ENCODE data around the gene PHLPP1. TPM values are rescaled to one million over a fixed set of nuclear protein-coding genes. Genes with fewer than 3 reads are reported as not detected.

PHLPP1 gene
- total and polyA plus RNA-seq, 2 donors from 2014 or later, result 2.9 to 13.0 TPM

DNA sequence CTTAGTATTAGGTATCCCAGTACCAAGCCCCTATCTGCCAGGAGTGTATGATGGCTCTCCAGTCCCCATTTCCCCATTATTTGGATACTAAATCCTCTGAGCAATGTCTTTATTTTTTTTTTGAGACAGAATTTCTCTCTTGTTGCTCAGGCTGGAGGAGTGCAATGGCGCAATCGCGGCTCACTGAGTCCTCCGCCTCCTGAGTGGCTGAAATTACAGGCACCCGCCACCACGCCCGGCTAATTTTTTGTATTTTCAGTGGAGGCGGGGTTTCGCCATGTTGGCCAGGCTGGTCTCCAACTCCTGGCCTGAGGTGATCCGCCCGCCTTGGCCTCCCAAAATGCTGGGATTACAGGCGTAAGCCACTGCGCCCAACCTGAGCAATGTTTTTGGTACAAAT lies 3.6 kb upstream of the PHLPP1 start:
- H3K4me3 ChIP-seq (ENCODE audit: low read length in 3 of 3), result no peak overlapping the region
- no peaks in the 10 kb centered on the region for H3K36me3 ChIP-seq (ENCODE audit: control insufficient read depth in 2 of 3, insufficient read depth in 3 of 3, low read length in 3 of 3)
- DNase-seq (no peak), FAIRE-seq (no peak)
- no peaks in the 10 kb centered on the region for H3K9me3 ChIP-seq (ENCODE audit: control insufficient read depth in 2 of 3, insufficient read depth in 1 of 3, low read length in 3 of 3)
- no peak overlapping the region for H3K9ac ChIP-seq (ENCODE audit: low read length in 3 of 3)
- peaks cover 0 to 4% (median 0%) of the 10 kb centered on the region in 3 donors for H3K4me1 ChIP-seq (ENCODE audit: control insufficient read depth in 2 of 3, insufficient read depth in 2 of 3, low read depth in 1 of 3, low read length in 3 of 3)
- no peaks in the 10 kb centered on the region for H3K27me3 ChIP-seq (ENCODE audit: control insufficient read depth, insufficient read depth, low read length)
- TF ChIP-seq, protein P1, sequence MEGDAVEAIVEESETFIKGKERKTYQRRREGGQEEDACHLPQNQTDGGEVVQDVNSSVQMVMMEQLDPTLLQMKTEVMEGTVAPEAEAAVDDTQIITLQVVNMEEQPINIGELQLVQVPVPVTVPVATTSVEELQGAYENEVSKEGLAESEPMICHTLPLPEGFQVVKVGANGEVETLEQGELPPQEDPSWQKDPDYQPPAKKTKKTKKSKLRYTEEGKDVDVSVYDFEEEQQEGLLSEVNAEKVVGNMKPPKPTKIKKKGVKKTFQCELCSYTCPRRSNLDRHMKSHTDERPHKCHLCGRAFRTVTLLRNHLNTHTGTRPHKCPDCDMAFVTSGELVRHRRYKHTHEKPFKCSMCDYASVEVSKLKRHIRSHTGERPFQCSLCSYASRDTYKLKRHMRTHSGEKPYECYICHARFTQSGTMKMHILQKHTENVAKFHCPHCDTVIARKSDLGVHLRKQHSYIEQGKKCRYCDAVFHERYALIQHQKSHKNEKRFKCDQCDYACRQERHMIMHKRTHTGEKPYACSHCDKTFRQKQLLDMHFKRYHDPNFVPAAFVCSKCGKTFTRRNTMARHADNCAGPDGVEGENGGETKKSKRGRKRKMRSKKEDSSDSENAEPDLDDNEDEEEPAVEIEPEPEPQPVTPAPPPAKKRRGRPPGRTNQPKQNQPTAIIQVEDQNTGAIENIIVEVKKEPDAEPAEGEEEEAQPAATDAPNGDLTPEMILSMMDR (IDR thresholded peaks at IDR 0.05; ENCODE audit: borderline replicate concordance, extremely low read depth, insufficient read depth), result no peak
- no peak overlapping the region for H3K27ac ChIP-seq (ENCODE audit: low read depth in 2 of 2, low read length in 2 of 2)
- intact Hi-C loops (cut with DNase I), result loop anchor here (10.0 kb wide), 1 partner anchor 263 kb away; no protein-coding TSS in a partner anchor

DNA sequence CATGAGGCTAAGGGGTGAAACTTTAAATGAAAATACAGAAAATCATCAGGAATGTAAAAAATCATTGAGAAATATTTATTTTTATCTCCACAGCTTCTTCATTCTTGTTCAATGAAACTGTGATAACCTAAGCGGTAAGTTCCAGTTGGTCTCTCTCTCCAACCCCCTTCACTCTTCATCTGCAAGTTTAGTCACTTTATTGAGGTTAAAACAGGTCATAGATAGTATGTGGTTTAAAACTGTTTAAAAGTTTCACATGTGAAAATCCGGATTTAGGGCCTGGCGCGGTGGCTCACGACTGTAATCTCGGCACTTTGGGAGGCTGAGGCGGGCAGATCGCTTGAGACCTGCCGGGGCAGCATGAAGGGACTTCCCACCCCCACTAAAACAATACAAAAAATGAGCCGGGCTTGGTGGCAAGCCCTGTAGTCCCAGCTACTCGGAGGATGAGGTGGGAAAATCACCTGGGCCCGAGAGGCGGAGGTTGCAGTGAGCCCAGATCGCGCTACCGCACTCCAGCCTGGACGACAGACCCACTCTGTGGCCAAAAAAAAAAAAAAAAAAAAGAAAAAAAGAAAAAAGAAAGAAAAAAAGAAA lies 1.6 kb upstream of the PHLPP1 start:
- Histone ChIP-seq H3K9me3 (ENCODE audit: control insufficient read depth in 2 of 3, insufficient read depth in 1 of 3, low read length in 3 of 3) (no peaks in the 10 kb centered on the region), H3K27ac (ENCODE audit: low read depth in 2 of 2, low read length in 2 of 2) (no peak overlapping the region)

DNA sequence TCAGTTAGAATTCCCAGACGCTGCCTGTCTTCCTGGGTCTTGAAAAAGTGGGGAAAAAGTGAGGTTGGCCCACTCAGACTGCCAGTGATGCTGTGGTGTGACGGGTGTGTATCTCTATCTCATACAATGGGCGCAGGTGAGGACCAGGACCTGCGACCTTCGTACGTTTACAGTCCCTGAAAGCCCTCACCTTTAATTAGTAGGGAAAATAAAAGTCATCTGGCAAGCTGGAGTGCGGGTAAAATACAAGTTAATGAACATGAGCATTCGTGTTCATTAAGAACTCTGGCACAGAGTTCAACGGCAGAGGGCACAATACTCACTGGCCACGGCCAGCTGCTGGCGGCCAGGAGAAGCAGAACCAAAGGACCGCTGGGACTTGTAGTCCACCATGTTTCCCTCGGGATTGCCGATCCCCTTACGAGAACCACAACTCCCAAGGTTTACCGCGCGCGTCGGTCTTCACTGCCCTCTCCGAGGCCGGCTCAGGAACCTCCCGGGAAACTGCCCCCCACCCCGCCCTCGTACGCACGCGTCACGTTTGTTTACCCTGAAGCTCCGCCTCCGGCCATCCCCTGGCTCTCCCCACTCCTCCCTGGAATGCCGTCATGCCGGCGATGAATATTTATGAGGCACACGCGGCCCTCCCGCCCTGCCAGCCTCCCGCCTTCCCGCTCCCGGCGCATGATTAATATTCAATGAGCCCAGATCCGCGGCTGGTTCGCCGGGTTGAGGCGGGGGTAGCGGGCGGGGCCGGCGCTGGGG lies 488 bp upstream of the PHLPP1 start:
- Histone ChIP-seq H3K9me3 (ENCODE audit: control insufficient read depth in 2 of 3, insufficient read depth in 1 of 3, low read length in 3 of 3) (no peaks in the 10 kb centered on the region), H3K4me1 (ENCODE audit: control insufficient read depth in 2 of 3, insufficient read depth in 2 of 3, low read depth in 1 of 3, low read length in 3 of 3) (peaks cover 3 to 9% (median 7%) of the 10 kb centered on the region in 3 donors), H3K9ac (ENCODE audit: low read length in 3 of 3) (peak overlapping the region; percentile 34 to 74 (median 54)), H3K27ac (ENCODE audit: low read depth in 2 of 2, low read length in 2 of 2) (peak overlapping the region; percentile 95 to 98), H3K27me3 (ENCODE audit: control insufficient read depth, insufficient read depth, low read length) (no peaks in the 10 kb centered on the region), H3K4me3 (ENCODE audit: low read length in 3 of 3) (peak overlapping the region; percentile 59 to 66 (median 62)), H3K36me3 (ENCODE audit: control insufficient read depth in 2 of 3, insufficient read depth in 3 of 3, low read length in 3 of 3) (no peaks in the 10 kb centered on the region)
- FAIRE-seq (peak; percentile 97), DNase-seq (peak; percentile 100)
- TF ChIP-seq, protein P1 (IDR thresholded peaks at IDR 0.05; ENCODE audit: borderline replicate concordance, extremely low read depth, insufficient read depth), result peak; percentile 88
- intact Hi-C loops (cut with DNase I), result loop anchor here (10.0 kb wide), 1 partner anchor 260 kb away; no protein-coding TSS in a partner anchor

More for the DNA sequence above, 1.6 kb upstream of the PHLPP1 start:
- intact Hi-C loops (cut with DNase I), result loop anchor here (10.0 kb wide), 1 partner anchor 261 kb away; no protein-coding TSS in a partner anchor
- TF ChIP-seq, protein P1 (IDR thresholded peaks at IDR 0.05; ENCODE audit: borderline replicate concordance, extremely low read depth, insufficient read depth), result no peak
- no peaks in the 10 kb centered on the region for H3K27me3 ChIP-seq (ENCODE audit: control insufficient read depth, insufficient read depth, low read length)
- no peak overlapping the region for H3K4me3 ChIP-seq (ENCODE audit: low read length in 3 of 3)
- no peak for FAIRE-seq
- peak in 2 of 5 donors; percentile 57 to 66 for DNase-seq
- peaks cover 0 to 5% (median 4%) of the 10 kb centered on the region in 3 donors for H3K4me1 ChIP-seq (ENCODE audit: control insufficient read depth in 2 of 3, insufficient read depth in 2 of 3, low read depth in 1 of 3, low read length in 3 of 3)
- H3K9ac ChIP-seq (ENCODE audit: low read length in 3 of 3), result no peak overlapping the region
- H3K36me3 ChIP-seq (ENCODE audit: control insufficient read depth in 2 of 3, insufficient read depth in 3 of 3, low read length in 3 of 3), result no peaks in the 10 kb centered on the region

Measured in kidney (tissue), 14 donors.